Measurements from ENCODE around the gene SHH.

Gene SHH

DNA sequence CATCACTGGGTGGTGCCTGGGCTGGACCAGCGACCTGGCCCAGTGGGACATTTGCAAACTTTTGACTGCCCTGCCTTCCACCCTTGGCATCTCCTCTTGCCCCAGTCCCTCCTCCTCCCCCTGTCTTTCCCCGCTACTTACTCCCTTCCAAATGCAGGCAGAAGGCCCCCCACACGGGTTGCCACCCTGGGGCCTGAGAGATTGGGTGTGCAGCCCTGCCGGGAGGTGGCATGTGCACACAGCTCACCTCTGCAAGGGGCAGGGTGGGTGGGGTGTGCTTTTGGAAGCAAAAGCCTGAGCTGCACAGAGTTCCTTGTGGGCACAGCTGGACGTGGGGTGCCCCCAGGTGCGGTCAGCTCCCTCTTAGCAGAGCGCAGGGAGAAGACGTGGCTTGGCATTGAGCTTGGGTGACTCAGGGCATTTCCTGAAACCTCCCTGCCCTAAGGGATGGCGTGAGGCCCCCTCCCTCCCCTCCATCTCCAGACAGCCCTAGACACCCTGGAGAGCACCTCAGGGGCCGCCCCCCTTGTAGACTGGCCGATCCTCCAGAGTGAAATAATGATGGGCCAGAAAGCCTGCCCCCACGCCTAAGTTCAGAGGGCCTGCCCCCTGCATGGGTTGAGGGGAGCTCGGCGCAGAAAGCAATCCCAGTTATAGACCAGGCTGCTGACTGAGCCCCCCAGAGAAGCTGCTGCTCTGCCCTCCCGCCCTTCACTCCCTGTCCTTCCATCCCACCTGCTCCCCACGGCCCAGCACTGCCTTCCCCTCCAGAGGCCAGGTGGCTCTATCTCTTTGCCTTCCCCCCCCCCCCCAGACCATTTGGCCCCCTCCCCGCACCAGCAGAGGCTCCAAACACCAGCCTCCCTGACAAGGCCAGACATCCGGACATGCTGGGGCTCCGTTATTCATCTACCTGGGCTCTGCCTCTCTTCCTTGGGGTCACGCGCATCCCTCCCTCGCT lies 2.3 kb upstream of the SHH start:
- H3K36me3 ChIP-seq: no peaks in the 10 kb centered on the region
- peaks cover 58% of the 10 kb centered on the region for H3K27me3 ChIP-seq
- H3K4me1 ChIP-seq: peaks cover 32% of the 10 kb centered on the region
- peaks cover 9% of the 10 kb centered on the region for H3K9me3 ChIP-seq
- peaks cover 47% of the 10 kb centered on the region for H4K20me1 ChIP-seq
- H3K27ac ChIP-seq: no peak overlapping the region
- H3K4me3 ChIP-seq: no peak overlapping the region
- no peak for TF ChIP-seq Cebpa-rat (IDR thresholded peaks at IDR 0.05)
- no peak overlapping the region for H3K4me2 ChIP-seq
- no peak overlapping the region for H3K9ac ChIP-seq

DNA sequence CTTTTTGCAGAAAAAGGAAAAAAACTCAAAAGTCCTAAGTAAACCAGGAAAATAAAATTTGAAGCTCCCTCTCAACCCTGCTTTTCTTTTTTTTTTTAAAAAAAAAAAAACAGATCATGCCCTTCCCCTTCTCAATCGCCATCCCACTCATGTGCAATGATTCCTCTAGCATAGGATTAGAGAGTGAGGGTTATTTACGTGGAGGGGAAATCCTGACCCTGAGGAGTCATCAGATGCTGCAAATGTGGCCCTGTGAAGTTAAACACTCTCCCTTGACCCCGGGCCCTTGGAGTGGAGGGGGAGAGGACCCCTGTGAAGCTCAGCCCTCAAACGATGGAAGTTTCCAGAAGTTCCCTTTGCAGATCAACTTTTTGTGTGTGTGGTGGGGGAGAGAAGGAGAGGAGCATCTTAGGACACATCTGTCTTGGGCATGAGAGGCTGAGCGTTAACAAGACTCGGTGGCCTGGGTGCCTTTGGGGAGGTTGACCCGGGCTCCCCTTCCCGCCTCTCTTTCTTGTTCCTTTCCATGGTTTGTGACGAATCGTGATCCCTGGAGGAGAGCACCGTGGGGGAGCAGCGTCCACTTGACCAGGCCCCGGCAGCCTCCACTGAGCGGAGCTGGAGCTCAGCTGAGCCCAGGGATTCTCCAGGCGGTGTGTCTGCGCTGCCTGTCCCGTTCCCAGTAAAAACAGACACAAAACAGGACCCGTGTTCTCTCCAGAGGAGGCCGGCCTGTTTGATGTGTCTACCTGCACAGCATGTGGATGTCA lies 1.5 kb upstream of the SHH start:
- Histone ChIP-seq H3K9me3 (peaks cover 9% of the 10 kb centered on the region), H3K36me3 (no peaks in the 10 kb centered on the region), H4K20me1 (peaks cover 56% of the 10 kb centered on the region), H3K4me2 (no peak overlapping the region), H3K4me1 (peaks cover 39% of the 10 kb centered on the region), H3K27ac (no peak overlapping the region), H3K9ac (no peak overlapping the region), H3K27me3 (peaks cover 66% of the 10 kb centered on the region), H3K4me3 (no peak overlapping the region)
- TF ChIP-seq Cebpa-rat (IDR thresholded peaks at IDR 0.05): no peak

DNA sequence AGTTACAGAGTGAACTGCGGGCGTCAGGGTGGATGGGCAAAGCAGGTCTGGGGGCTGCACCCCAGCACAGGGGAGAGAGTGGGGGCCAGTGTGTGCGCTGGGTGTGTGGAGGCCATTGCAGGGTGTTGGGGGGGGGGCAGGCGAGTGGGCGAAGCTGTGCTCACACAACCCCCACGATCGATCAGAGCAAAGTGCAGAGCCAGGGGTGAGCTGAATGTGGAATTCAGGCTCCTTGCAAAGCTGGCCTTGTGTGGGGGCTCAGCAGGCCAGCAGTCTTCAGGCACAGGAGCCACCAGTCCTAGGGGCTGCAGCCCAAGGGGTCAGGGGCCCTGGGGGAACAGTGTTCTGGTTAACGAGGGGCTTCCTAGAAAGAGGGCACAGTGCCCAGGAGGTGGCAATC lies 862 bp upstream of the SHH start:
- Histone ChIP-seq H3K4me3 (no peak overlapping the region), H3K4me1 (peaks cover 39% of the 10 kb centered on the region), H4K20me1 (peaks cover 62% of the 10 kb centered on the region), H3K9me3 (peaks cover 9% of the 10 kb centered on the region), H3K9ac (no peak overlapping the region), H3K36me3 (no peaks in the 10 kb centered on the region), H3K4me2 (no peak overlapping the region), H3K27me3 (peaks cover 69% of the 10 kb centered on the region), H3K27ac (no peak overlapping the region)
- no peak for TF ChIP-seq Cebpa-rat (IDR thresholded peaks at IDR 0.05)

DNA sequence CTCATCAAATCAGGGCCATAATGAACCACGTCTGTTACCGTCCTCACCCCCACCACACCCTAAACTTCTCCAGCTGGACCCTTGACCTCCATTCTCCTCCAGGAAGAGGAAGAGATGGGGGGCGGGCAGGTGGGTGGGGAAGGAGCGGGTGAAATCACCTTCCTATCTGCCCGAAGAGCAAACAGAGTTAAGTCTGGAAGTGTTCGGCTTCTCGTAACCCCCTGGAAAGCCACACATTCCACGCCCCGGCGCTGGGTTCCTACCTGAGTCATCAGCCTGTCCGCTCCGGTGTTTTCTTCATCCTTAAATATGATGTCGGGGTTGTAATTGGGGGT lies 736 bp downstream of the SHH start:
- Histone ChIP-seq H3K4me3 (0 out of 2 replicates have a peak overlapping the region, but pooled peaks have one; percentile 7), H3K36me3 (no peaks in the 10 kb centered on the region), H3K4me1 (peaks cover 49% of the 10 kb centered on the region), H3K27me3 (peaks cover 85% of the 10 kb centered on the region), H3K9ac (no peak overlapping the region), H4K20me1 (peaks cover 75% of the 10 kb centered on the region), H3K27ac (no peak overlapping the region), H3K4me2 (peak overlapping the region; percentile 27; the same call in 1 of the 2 replicates), H3K9me3 (no peaks in the 10 kb centered on the region)
- TF ChIP-seq Cebpa-rat (IDR thresholded peaks at IDR 0.05): no peak

DNA sequence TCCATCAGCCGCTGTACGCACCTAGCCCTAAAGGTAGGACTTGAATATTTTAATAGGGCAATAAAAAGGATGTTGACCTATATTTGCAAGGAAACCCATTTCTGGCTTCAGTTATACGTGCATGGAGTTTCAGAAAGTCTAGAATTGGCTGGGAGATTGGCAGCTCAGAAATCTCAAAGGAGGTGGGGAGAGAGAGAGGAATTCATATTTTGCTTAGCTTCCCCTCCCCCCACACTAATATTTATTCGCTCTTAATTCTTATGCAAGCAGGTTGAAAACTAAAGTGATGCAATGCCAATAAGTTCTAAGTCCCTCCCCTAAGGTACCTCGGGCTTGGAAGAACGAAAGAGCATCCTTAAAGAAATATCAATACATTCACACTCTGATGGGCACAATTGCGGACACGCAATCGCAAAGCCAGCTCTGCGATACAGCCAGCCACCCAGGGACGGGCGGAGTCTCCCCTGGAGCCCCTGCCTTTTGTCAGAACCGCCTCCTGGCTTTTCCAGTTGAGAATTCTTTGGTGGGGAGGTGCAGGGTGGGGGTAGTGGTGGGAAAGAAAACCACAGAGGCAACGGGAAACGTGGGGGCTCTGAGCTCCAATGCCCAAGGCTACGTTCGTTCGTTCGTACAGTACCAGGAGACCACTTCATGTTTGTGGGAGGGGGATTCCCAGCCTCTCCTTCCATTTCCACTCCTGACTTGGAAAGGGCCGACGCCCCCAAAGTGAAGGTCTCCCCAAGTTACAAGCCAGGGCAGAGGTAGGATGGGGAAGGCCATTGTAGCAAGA lies 1.3 kb downstream of the SHH start:
- H3K4me1 ChIP-seq: peaks cover 48% of the 10 kb centered on the region
- TF ChIP-seq Cebpa-rat (IDR thresholded peaks at IDR 0.05): no peak
- H3K4me3 ChIP-seq: no peak overlapping the region
- H3K4me2 ChIP-seq: no peak overlapping the region
- no peak overlapping the region for H3K27ac ChIP-seq
- H4K20me1 ChIP-seq: peaks cover 80% of the 10 kb centered on the region
- peaks cover 91% of the 10 kb centered on the region for H3K27me3 ChIP-seq
- H3K9me3 ChIP-seq: no peaks in the 10 kb centered on the region
- no peaks in the 10 kb centered on the region for H3K36me3 ChIP-seq
- H3K9ac ChIP-seq: no peak overlapping the region

DNA sequence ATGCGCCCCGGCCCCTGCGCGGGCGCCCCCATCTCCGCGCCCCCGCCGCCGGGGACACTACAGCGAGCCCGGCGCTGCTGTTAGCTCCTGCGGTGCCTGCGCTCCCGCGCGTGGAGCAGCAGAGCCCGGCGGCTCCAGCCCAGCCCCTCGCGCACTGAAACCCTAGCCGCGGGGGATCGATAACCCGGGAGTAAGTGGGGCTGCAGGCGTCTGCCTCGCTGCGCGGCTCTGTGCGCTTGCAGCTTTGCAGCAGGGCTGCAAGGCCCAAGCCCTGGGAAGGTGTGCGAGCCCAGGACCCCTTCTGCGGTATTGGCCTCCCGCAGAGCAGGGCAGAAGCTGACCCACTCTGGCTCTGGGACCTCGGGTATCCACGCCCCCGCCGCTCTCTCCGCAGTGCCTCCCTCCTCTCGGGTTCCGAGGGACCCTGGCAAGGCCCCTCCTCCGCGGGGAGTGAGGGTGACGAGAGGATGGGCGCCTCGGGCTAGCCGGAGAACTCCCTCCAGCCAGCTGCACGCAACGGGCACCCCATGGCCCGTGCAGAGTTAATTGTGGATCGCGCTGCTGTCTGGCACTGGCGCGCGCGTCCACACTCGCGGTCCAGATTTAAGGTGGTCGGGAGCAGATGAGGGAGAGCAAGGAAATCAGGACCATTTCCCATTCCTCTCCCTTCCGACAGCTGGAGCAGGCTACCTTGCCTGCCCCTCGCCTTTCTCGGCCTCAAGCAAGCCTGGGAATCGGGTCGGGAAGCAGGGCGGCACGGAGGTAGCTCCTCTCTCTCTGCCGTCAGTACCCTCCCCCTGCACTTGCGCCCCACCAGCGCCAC lies 2.1 kb downstream of the SHH start:
- Histone ChIP-seq H3K4me2 (no peak overlapping the region), H3K27me3 (peaks cover 99% of the 10 kb centered on the region), H3K9me3 (0 out of 2 replicates have a peak, but pooled peaks cover 6% of the 10 kb centered on the region), H3K4me1 (peaks cover 41% of the 10 kb centered on the region), H3K27ac (no peak overlapping the region), H3K9ac (no peak overlapping the region), H4K20me1 (peaks cover 88% of the 10 kb centered on the region), H3K36me3 (no peaks in the 10 kb centered on the region), H3K4me3 (peak overlapping the region; percentile 60; the same call in 1 of the 2 replicates)
- no peak for TF ChIP-seq Cebpa-rat (IDR thresholded peaks at IDR 0.05)

DNA sequence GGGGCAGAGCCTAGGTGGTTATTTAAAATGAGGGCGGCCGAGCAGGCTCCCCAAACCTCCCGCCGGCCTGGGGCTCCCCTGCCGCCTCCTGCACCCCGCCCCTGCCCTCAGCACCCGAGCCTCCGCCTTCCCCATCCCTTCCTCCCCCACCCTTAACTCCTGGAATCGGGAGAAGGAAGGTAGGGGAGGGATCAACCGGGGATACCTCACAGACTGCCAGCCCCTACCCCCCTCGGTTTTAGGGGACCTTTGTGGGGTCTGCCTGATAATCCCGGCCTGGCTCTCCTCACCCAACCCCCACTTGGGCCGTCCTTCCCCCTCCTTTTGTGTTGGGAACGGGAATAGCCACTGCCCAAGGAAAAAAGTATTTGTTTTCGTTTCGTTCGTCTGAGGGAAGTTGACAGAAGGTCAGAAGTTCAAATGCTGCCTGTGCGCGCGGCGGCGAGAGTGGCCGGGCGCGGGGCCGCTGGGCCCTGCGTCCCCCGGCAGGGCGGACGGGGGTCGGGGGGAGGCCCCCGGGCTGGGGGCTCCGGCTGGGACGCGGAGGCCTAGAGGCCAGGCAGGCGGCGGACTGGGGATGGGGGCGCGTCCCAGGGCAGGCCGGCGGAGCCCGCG lies 2.8 kb downstream of the SHH start:
- Histone ChIP-seq H3K4me3 (peak overlapping the region; percentile 60), H3K27me3 (peaks cover 100% of the 10 kb centered on the region), H4K20me1 (peaks cover 94% of the 10 kb centered on the region), H3K9ac (no peak overlapping the region), H3K36me3 (no peaks in the 10 kb centered on the region), H3K4me1 (peaks cover 48% of the 10 kb centered on the region), H3K4me2 (peak overlapping the region; percentile 92), H3K9me3 (0 out of 2 replicates have a peak, but pooled peaks cover 6% of the 10 kb centered on the region), H3K27ac (no peak overlapping the region)
- TF ChIP-seq Cebpa-rat (IDR thresholded peaks at IDR 0.05): no peak

DNA sequence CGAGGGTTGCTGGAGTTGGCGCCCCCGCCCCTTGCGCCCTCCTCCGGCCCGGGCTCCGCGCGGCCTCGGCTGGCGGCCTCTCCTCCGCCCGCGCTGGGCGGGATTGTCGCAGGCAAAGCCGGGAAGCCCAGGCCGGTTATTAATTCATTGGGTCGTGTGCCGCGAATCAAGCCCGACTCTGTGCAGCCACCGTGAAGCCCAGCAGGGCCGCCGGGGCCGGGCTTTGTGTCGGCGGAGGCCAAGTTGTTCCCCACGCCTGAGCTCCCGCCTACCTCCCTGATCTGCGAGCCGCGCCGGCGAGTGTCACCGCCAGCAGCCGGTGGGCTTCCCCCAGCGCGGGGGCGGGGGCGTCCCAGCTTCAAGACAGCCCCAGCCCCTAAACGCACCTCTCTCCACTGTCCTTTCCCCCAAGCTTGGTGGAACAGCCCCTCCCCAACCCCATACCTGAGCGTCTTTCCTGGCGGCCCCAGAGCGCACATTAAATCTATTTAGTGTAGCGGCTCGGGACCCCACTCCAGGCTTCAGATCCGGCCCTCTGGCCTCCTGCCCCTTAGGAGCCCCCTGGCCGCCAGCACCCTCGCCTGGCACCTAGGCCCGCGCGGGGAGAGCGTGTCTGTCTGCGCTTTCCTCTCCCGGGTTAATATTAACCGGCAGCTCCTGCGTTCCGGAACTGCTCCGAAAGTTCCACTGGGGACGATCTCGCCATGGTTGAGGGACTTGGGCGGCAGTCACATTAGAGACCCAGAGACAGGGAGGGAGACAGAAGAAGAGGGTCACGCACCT lies 3.5 kb downstream of the SHH start:
- H4K20me1 ChIP-seq: peaks cover 89% of the 10 kb centered on the region
- H3K27me3 ChIP-seq: peaks cover 100% of the 10 kb centered on the region
- no peak overlapping the region for H3K27ac ChIP-seq
- peak overlapping the region; percentile 60 for H3K4me3 ChIP-seq
- 0 out of 2 replicates have a peak, but pooled peaks cover 6% of the 10 kb centered on the region for H3K9me3 ChIP-seq
- H3K4me2 ChIP-seq: peak overlapping the region; percentile 92
- peaks cover 55% of the 10 kb centered on the region for H3K4me1 ChIP-seq
- H3K9ac ChIP-seq: no peak overlapping the region
- no peaks in the 10 kb centered on the region for H3K36me3 ChIP-seq
- TF ChIP-seq Cebpa-rat (IDR thresholded peaks at IDR 0.05): no peak

Data from BLaER1 (cell line).